ENCODE measurements around the gene TNFSF15.

The TNFSF15 gene

DNA sequence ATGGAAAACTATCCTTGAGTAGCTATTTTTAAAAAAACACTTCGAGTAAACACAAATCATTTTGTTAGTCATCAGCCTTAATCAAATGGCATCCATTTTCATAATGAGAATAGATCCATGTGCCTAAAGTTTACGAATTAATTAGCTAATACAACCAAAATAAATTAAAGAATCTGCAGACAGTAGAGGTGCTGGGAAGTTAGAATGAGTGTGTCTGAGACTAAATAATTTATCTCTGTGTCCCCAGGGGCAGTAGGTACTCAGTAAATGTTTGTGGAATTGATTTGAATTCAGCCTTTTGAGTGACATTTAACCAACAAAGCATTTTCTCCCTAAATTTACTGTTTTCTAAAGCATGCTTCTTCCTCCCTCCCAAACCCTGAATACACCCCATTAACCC lies 18.6 kb downstream of the TNFSF15 start:
- no peak for DNase-seq

DNA sequence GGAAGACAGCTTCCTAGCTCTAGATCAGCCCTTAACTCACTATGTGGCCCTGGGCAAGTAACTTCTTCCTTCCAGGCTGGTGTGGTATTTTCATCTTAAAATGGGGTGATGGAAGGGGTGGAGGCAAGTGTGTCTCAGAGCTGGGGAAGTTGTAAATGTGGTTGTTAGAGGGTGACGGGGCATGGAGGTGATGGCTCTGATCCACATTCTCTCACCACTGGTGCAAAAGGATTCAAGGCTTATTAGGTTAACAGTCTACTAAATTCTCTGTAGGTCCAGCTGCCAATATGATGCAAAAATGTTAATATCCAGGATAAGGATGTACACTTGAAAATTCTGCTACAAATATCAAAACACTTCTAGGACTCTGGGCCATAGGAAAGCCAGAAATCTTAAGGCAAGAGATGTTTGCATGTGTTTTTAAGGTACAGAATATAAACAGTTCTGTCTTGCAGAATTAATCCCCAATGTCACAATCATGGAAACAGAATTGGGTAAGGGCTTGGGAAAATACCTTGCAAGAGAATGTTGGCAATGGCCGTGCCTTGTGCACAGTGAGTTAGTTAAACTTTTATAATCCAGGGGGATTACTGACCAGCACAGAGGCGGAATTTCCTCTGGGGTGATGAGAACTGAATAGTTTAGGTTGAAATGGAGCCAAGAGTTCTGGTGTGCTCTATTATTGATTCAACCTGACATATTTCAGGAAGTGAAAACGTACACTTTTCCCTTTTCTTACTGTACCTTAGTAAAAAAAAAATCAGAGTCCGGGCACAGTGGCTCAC lies 19.8 kb downstream of the TNFSF15 start:
- no peak for DNase-seq

DNA sequence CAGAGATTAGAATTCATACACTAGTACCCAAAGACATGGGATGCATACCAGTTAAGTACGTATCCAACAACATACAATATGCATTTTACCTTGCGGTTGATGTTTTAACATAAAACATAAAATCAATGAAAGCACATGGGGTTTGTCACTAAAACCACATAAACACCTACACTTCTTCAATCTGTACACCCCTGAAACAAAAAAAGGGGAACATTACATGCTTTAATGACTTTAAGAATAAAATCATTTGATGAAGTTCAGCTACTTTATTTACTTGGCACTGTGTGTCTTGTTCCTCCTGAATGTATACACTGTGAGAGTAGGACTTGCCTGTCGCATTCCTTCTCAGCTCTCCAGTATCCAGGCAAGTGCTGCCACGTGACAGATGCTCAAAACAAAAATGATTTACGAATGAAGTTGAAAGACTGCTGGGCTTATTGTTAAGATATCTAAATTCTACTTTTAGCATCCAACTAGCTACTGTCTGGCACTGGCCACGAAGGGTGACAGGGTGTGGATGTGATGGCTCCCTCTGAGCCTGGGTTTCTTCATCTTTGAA lies 21.0 kb downstream of the TNFSF15 start:
- no peak for DNase-seq

DNA sequence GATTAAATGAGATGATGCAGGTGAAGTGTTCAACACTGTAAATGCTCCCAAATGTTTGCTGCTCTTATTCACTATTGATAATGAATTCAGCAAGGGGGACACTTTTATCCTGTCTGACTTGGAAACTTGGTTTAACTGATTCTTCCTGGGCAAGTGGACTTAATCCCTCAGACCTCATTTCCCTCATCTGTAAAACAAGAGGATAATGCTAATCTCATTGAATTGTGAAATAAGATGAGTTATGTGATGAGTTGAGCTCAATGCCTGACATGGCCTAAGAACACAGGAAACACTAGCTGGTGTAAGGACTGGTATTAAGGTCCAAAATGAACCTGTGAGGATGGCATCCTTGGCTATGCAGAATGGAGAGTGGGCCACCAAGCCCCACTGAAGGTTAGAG lies 23.3 kb downstream of the TNFSF15 start:
- no peak for DNase-seq

DNA sequence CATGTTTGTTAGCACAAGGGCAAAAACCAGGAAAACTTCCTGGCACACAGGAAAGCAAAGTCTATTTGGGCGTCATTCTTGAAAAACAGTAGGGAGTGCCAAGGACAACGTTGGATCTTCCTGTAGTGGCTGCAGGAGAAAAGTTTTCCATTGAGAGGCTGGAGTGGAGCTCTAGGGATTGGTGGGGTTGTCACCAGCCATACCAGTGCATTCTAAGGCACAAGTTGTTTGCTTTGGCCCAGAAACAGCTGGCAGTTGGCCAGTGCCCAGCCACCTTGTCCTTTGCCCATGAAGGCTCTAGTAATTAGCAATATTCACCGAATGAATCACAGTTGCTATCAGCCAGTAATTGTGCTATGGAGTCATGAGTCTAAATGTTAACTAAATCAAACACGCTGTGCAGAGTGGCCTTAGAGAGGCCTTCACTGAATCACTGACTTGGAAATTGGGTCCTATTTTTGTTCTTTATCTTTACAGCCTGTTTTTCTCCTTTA lies 26.4 kb downstream of the TNFSF15 start:
- no peak for DNase-seq

DNA sequence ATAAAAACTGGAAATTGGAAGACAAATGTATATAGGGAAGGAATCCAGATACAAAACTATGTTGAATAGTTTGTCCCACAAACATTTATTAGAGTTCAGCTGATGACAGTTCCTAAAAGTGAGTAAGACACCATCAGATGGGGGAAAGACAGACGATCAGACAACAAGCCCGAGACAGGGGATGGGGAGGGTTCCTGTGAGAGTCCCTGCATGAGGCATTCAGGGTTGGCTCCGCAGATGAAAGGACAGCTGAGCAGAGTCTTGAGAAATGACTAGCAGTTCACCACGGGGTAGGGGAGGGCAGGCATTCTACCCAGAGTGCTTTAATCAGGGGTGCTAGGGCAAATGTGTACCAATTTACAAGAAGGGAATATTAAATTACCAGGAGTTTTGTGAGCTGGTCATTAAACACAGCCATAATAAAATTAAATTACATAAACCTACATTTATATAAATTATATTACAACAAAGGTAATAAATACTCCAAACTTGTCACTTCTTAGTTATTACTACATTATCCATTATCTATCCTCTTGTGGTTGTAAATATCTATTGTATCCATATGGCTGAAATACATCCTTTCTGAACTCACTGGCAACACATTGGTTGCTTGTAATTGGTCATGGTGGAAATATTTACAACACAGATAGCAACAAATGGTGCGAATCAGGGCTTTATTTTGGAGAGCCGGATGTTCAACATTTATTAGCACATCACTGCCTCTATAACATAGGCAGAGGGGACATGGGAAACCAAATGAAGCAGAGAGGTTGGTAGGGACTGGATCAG lies 27.8 kb downstream of the TNFSF15 start:
- DNase-seq: no peak

DNA sequence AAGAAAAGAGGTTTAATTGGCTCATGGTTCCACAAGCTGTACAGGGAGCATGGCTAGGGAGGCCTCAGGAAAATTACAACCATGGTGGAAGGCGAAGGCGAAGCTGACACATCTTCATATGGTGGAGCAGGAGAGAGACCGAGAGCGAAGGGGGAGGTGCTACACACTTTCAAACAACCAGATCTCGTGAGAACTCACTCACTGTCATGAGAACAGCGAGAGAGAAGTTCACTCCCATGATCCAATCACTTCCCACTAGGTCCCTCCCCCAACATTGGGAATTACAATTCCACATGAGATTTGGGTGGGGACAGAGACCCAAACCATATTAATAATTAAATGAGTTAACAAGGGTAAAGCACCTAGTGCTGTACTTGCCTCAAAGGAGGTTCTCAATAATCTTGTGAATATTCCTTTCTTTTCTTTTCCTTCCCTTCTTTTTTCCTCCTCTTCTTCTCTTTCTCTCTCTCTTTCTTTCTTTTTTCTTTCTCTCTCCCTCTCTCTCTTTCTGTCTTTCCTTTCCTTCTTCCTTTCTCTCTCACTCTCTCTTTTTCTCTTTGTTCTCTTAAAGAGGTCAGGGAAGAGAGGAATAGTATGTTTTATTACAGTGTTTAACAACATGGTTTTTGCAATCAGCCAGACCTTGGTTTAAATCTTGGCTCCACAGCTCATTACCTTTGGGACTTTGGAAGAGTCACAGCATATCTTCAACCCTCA lies 29.0 kb downstream of the TNFSF15 start:
- DNase-seq: no peak

DNA sequence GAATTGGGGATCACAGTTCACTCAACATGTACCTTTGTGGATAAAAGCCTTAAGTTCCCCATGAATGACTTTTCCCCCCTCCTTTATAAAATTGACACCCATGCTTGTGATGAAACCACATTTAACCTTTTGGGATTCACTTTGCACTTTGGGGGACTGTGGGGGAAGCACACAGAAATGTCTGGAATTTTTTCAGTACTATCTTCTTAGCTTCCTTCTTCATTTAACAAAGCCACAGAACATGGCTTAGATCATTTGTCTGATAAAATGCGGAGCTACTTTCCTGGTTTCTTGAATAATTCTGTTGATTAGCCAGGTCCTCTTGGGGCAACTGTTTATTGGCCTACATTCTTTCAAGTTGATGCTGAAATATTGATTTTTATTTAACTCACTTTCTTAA lies 29.9 kb downstream of the TNFSF15 start:
- DNase-seq: no peak

DNA sequence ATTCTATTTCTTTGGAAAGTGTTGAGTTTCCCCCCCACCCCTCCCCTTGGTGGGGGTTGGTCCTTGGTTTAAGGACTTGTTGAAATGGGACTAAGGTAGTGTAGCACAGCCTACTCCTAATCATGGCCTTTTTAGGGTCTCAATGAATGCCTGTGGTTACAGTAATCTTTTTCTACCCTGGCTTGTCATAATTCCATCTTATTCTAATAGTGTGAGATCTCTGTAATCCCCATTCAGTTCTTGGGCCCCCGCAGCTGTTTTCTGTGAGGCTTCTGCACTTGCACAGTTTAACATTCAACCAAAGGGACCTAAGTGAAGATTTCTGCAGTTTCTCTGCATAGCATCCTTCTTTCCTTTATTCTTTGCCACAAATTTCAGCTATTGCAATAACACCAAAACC lies 30.7 kb downstream of the TNFSF15 start:
- DNase-seq: no peak

DNA sequence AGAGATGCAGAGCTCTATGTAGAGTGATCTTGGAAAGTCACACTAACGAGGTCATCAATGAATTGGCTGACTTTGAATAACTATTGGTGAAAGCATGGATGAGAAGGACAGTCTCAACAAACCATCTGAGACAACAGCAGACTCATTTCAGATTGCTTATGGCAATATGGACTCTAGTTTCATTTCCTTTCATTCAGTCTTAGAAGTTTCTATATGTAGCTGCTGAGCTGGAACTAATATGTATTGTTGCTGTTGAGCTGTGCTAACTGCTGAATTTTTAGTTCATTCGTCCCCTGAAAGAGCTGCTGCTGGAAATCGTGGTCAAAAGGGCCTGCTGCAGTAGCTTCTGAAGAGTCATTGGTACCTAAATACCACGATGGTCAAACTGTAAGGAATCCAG lies 31.3 kb downstream of the TNFSF15 start:
- DNase-seq: no peak

DNA sequence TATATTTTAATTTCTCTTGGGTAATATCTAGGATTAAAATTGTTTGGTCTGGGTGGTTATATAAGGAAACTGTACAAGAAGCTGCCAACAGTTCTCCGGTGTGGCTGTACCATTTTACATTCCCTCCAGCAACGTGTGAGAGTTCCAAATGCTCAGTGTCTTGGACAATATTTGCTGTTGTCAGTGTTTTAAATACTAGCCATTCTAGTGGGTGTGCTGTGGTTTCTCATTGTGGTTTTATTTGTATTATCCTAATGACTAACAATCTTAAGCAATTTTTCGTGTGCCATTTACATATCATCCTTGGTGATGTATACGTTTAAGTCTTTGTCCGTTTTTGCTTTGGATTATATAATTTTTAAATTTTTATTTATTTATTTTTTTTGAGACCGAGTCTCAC lies 34.0 kb downstream of the TNFSF15 start:
- DNase-seq: no peak

DNA sequence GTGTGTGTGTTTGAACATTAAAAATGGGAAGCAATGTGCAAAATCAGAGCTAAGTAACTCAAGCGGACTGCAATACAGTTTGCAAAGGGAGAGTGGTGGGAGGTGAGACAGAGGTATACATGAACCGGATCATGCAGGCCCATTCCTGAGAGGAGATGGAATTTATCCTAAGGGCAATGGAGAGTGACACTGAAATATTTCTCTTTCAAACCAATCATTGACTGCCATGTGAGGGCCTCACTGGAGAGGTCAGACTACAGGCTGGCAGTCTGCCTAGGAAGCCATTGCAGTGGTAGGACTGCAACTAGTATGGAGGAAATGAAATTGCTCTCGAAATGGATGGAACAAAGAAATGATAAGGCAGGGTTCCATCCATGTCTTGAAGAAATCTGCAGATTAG lies 34.8 kb downstream of the TNFSF15 start:
- no peak for DNase-seq

DNA sequence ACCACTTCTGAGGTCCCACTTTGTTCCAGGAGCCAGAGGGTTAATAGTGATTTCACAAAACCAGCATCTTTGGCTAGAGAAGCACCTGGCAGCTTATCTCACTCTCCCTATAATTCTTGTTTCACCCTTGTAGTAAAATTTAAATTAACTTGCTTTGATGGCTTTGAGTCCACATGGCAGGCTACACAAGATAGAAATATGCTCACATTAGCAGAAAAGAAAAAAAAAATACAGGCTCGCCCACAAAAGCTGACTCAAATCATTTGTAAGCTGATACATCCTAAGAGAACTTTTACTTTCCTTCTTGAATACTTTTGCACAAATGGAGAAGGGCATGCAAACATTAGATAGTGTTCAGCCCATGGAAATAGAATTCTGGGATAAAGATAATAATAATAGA lies 36.2 kb downstream of the TNFSF15 start:
- DNase-seq: no peak

DNA sequence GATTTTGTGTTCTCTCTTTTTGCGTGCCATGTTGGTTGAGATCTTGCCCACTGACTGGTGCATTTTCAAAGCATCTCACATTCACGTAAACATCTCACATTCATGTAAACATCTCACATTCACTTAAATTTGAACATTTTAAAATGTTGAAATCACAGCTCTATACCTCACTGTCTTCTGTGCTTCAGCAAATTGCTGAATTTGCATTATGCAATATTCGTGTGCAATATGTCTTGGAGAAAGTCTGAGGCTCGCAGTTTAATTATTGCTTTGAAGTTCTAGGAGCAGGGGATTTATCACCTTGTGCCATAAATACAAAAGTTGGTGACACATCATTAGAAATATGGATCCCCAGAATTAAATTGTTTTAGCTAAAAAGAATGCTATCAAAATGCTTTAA lies 42.6 kb downstream of the TNFSF15 start:
- DNase-seq: no peak

DNA sequence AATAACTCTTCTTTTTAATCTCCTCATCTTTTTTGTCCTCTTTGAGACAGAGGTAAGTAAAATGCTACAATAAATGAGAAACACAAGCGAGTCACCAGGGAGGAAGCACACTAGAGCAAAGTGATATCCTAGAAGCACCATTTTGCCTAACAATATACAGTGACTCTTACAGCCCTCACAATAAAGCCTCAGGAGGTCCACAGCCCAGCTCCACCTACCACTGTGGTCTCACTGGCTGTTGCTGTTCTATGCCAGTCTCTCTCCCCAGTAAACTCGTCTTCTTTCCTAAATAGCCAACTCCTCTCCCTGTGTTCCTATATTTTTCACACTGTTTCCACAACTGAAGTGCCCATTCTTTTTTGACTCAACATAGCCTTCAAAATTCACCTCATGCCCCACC lies 44.3 kb downstream of the TNFSF15 start:
- no peak for DNase-seq

DNA sequence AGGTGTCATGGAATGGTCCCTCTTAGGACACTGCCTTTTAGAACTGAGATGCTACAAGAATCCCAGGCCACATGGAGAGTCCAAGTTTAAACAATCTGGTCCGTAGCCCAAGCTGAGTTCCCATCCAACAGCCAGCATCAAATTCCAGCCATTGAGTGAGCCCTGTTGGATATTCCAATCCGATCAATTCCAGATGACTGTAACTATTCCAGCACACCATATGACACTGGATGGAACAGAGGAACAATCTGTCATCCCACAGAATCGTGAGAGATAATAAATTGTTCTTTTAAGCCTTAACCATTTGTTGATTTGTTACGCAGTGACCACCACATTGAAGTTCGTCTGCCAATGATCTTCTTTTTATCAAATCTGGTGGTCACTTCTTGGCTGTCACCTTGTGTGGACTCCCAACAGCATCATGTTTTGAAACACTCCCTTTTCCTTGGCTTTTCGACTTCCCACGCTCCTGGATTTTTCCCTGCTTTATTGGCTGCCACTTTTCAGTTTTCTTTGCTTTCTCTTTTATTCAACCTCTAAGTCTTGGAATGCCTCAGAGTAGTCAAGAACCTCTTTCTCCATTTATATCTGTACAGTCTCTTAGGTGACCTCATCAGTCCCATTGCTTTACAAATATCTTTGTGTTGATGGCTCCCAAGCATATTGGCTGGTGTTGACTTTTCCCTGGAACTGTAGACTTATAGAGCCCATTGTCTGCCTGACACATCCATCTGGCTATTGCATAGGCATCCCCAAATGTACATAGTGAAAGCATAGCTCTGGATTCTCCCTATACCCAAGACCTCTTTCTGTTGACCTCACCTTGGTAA lies 46.1 kb downstream of the TNFSF15 start:
- no peak for DNase-seq

DNA sequence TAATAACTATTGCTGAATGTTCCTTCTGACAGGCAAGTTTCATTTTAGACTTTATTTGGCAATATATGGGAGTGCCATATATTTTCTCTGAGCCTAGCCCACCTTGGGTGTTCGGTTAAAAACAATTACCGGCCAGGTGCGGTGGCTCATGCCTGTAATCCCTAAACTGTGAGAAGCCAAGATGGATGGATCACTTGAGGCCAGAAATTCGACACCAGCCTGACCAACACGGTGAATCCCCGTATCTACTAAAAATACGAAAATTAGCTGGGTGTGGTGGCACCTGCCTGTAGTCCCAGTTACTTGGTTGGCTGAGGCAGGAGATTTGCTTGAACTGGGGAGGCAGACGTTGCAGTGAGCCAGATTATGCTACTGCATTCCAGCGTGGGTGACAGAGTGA lies 47.9 kb downstream of the TNFSF15 start:
- DNase-seq: peak in 1 of 2 experiments; percentile 23

DNA sequence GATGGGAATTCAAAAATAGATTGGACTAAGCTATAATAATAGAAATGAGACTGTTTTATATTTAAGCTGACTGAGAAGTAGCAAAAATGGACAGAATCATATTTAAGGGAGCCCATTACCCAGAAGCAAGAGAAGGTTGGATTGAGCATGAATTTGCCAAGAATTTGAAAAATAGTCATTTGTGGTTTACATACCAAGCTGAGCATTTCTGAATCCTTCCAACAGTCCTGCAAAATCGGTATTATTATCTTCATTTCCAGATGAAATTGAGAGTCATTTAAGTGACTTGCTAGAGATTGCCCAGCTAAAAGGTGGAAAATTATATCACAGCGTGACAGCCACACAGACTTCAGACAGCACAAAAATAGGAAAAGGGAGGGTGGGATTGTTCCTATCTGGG lies 48.4 kb downstream of the TNFSF15 start:
- DNase-seq: no peak

DNA sequence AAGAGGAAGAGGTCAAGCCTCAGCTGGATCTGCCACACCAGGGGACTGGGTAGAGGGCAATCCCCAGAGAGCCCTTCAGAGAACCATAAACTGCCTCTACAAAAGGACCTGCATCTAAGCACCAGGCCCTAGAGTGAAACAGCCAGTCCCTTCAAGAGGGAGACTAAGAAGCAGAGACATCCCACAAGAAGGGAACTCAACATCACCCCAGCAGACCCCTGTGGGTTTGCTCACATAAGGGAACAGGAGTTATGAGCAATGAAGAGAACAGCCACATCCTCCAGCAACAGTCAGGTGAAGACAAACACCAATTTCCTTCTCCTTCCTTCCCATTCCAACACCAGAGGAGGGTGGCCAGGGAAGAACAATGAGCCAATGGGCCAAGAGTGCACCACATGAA lies 48.9 kb downstream of the TNFSF15 start:
- no peak for DNase-seq

DNA sequence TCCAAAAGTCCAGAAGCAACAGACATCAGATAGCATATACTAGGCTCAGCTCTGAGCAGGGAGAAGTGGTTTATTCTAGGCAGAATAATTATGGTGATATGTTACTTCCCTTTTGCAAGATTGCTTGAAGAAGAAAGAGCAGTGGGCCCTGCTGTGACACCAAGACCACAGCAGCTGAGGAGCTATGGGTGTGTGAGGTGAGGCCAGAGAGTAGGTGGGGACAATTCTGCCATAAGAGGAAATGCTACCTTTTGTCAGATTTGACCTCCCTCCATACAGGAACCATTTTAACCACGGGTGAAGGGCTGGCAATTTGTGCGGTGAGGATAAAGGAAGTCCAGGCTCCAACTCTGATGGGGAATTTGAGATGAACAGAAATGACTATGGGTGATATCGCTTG lies 51.3 kb downstream of the TNFSF15 start:
- DNase-seq: no peak

DNA sequence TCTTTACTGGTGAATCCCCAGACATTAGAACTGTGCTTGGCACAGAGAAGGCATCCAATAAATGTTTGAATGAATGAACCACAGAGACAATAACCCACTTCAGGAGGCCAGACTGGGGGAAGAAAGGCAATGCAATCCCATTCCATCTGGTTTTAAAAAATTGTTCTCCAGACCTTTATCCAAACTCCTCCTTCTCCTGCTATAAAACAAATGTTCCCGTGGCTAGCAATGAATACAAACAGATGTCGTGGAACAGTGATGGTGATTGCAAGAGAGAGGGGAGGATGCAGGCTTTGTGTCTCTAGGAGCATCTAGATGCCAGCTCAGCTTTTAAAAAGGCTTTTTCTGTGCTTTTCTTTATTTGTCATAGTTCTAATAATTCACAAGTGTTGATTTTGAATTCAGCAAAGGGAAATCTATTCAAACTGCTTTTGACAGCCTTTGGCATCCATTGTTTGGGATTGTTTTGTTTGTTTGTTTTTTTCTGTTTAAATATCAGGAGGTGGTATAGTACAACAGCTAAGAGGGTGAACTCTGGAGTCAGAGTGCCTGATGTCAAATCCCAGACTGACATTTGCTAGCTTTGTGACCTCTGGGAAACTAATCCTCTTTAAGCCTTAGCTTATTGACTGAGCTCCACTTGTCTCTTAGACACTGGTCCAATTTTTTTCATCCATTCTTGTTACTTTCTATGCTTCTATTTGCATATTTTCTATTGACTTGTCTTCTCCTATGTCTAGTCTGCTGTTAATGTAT lies 59.1 kb downstream of the TNFSF15 start:
- no peak for DNase-seq

Measured in NCI-H526 (cell line).